Progenitor cell of endocrine pancreas (in vitro differentiated cells): ENCODE results near the gene VPS35L. TPM values are rescaled to one million over a fixed set of nuclear protein-coding genes. Genes with fewer than 3 reads are reported as not detected.
A peak's percentile ranks its signal among the peaks of the same experiment; 100 is the strongest.

ENCODE experiments used
- DNase-seq: peaks from one replicate; pipeline ENCODE4 v3.0.0; 2021; ENCODE audit warnings: low spot score; ENCODE audit not compliant: unreplicated experiment
- H3K27ac Mint-ChIP-seq: 2 replicates; pipeline ENCODE4 v1.8.0; 2021; ENCODE audit warnings: mild to moderate bottlenecking, moderate library complexity, mixed read lengths
- H3K27me3 Mint-ChIP-seq: 2 replicates; pipeline ENCODE4 v1.8.0; 2021; ENCODE audit warnings: mixed read lengths
- H3K36me3 Mint-ChIP-seq: 2 replicates; pipeline ENCODE4 v1.8.0; 2022; ENCODE audit warnings: mixed read lengths; ENCODE audit not compliant: insufficient read depth
- H3K4me1 Mint-ChIP-seq: 2 replicates; pipeline ENCODE4 v1.8.0; 2021; ENCODE audit warnings: low read depth, mixed read lengths
- H3K4me3 Mint-ChIP-seq: 2 replicates; pipeline ENCODE4 v1.8.0; 2021; ENCODE audit warnings: low read depth, mild to moderate bottlenecking, moderate library complexity, mixed read lengths
- H3K9me3 Mint-ChIP-seq: 2 replicates; pipeline ENCODE4 v1.8.0; 2021; ENCODE audit warnings: low read depth, mixed read lengths
- CTCF ChIP-seq: fragments of 200-600 bp; sonication (generic); IDR thresholded peaks from one replicate; pipeline ENCODE4 v1.5.0; 2021; ENCODE audit warnings: antibody characterized with exemption, mild to moderate bottlenecking; ENCODE audit not compliant: unreplicated experiment
- total RNA-seq: library from RNA; stranded (reverse); gene quantifications from 2 replicates; pipeline ENCODE4 v1.2.1, GENCODE V29; 2021

VPS35L gene
- total RNA-seq, 1 donor from 2014 or later = 88.4 TPM

GRCh38 chr16:19683453-19684236 is 128.1 kb downstream of the VPS35L start:
- peaks cover 34% of the 10 kb centered on the region for H3K36me3 Mint-ChIP-seq
- H3K4me1 Mint-ChIP-seq = no peaks in the 10 kb centered on the region
- DNase-seq = no peak
- H3K27ac Mint-ChIP-seq = no peak overlapping the region
- peaks cover 5% of the 10 kb centered on the region for H3K9me3 Mint-ChIP-seq
- TF ChIP-seq CTCF = no peak
- no peaks in the 10 kb centered on the region for H3K27me3 Mint-ChIP-seq
- no peak overlapping the region for H3K4me3 Mint-ChIP-seq

- Mint-ChIP-seq H3K36me3 (peaks cover 34% of the 10 kb centered on the region), H3K4me3 (no peak overlapping the region), H3K27me3 (no peaks in the 10 kb centered on the region), H3K9me3 (peaks cover 5% of the 10 kb centered on the region), H3K27ac (no peak overlapping the region), H3K4me1 (no peaks in the 10 kb centered on the region)
- no peak for DNase-seq
- TF ChIP-seq CTCF = no peak
Observed at GRCh38 chr16:19685176-19685575, 129.7 kb downstream of the VPS35L start.

- Mint-ChIP-seq H3K9me3 (peaks cover 5% of the 10 kb centered on the region), H3K27me3 (no peaks in the 10 kb centered on the region), H3K27ac (peak overlapping the region; percentile 45), H3K36me3 (peaks cover 34% of the 10 kb centered on the region), H3K4me1 (no peaks in the 10 kb centered on the region), H3K4me3 (no peak overlapping the region)
- DNase-seq = no peak
- TF ChIP-seq CTCF = no peak
Observed at GRCh38 chr16:19687279-19687678, 131.8 kb downstream of the VPS35L start.

GRCh38 chr16:19688396-19689024 is 133.0 kb downstream of the VPS35L start:
- Mint-ChIP-seq H3K4me3 (no peak overlapping the region), H3K9me3 (peaks cover 3% of the 10 kb centered on the region), H3K27me3 (no peaks in the 10 kb centered on the region), H3K4me1 (no peaks in the 10 kb centered on the region), H3K27ac (no peak overlapping the region), H3K36me3 (peaks cover 31% of the 10 kb centered on the region)
- TF ChIP-seq CTCF = no peak
- DNase-seq = no peak

GRCh38 chr16:19689342-19689741 is 133.8 kb downstream of the VPS35L start:
- Mint-ChIP-seq H3K4me1 (no peaks in the 10 kb centered on the region), H3K36me3 (peaks cover 29% of the 10 kb centered on the region), H3K9me3 (peaks cover 3% of the 10 kb centered on the region), H3K27me3 (no peaks in the 10 kb centered on the region), H3K27ac (no peak overlapping the region), H3K4me3 (no peak overlapping the region)
- no peak for TF ChIP-seq CTCF
- DNase-seq = no peak
